ENCODE data around the gene CDKN1C. TPM values are rescaled to one million over a fixed set of nuclear protein-coding genes. Genes with fewer than 3 reads are reported as not detected.

The CDKN1C gene
- total RNA-seq, 2 donors from 2014 or later, result 36.5 to 42.7 TPM

DNA sequence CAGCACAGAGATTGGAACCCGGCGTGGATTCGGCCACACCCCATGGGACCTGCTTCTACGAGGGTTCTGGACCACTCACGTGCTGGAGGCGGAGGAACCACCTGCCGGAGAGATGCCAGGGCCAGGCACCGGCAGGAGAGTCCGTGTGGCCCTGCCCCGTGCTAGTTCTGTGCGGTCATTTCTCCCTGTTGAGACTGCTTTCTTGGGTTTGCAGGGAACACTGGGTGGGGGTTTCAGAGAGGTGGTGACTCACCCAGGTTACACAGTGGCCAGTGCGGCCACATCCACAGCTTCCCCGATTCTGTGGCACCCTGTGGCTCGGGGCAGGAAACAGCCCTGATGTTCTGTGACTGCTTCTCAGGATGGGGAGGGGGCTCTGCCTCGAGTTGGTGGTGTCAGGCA lies 47.3 kb upstream of the CDKN1C start:
- DNase-seq (ENCODE audit: low spot score), result no peak
- Histone ChIP-seq H3K36me3 (no peaks in the 10 kb centered on the region), H3K4me1 (replicated peaks) (no peaks in the 10 kb centered on the region), H3K27ac (no peak overlapping the region), H3K4me3 (no peak overlapping the region), H3K9me3 (no peaks in the 10 kb centered on the region), H3K27me3 (replicated peaks; ENCODE audit: insufficient read depth) (no peaks in the 10 kb centered on the region)
- WGBS, result 55% methylated on average over 15 of the region's 15 CpGs
- intact Hi-C loops (cut with DNase I), result no loop called here
- TF ChIP-seq POLR2A (IDR thresholded peaks at IDR 0.05), result no peak
- no peak for TF ChIP-seq POLR2AphosphoS5 (IDR thresholded peaks at IDR 0.05)
- TF ChIP-seq, protein P1, sequence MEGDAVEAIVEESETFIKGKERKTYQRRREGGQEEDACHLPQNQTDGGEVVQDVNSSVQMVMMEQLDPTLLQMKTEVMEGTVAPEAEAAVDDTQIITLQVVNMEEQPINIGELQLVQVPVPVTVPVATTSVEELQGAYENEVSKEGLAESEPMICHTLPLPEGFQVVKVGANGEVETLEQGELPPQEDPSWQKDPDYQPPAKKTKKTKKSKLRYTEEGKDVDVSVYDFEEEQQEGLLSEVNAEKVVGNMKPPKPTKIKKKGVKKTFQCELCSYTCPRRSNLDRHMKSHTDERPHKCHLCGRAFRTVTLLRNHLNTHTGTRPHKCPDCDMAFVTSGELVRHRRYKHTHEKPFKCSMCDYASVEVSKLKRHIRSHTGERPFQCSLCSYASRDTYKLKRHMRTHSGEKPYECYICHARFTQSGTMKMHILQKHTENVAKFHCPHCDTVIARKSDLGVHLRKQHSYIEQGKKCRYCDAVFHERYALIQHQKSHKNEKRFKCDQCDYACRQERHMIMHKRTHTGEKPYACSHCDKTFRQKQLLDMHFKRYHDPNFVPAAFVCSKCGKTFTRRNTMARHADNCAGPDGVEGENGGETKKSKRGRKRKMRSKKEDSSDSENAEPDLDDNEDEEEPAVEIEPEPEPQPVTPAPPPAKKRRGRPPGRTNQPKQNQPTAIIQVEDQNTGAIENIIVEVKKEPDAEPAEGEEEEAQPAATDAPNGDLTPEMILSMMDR (IDR thresholded peaks at IDR 0.05), result no peak

DNA sequence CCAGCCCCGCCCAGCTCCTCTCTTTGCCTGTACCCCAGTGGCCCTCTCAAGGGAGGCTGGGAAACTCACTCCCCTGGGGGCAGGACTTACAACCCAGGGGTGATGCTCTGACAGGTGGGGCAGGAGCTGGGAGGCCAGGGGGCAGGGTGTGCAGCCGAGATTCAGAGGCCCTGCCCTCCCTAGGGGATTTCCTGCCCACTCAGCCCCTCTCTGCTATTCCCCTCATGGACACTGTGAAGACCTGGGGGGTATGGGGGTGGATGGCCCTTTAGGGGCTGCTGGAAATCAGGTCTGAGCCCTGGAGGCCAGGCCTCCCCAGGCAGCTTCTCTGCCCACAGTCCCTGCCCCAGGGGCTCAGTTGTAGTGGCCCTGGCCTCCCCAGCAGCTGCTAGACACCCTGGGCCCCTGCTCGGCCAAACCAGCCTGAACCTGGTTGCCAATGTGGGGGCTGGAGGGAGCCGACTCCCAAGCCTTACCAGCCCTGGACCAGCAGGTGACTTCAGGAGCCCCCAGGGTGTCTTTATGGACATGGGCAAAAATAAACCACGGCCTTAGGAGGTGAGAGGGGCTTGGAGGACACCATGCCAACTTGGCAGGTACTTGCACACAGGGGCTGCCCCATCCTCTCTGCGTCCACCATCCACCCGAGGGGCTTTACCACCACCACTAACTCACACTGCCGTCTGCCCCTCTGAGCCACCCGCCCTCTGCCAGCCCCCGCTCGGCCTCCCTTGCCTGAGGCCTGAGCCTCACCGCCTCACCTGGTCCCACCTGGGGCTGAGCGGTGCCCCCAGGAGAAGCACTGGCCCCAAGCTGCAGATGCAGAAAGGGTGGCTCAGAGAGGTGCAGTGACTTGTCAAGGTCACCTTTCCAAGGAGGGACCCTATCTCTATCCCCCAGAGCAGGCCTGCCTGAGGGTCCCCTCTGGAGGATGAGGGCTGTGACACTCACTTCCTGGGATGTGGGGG lies 46.5 kb upstream of the CDKN1C start:
- Histone ChIP-seq H3K36me3 (no peaks in the 10 kb centered on the region), H3K27ac (no peak overlapping the region), H3K9me3 (no peaks in the 10 kb centered on the region), H3K4me3 (no peak overlapping the region), H3K4me1 (replicated peaks) (no peaks in the 10 kb centered on the region), H3K27me3 (replicated peaks; ENCODE audit: insufficient read depth) (no peaks in the 10 kb centered on the region)
- WGBS, result 85% methylated on average over 13 of the region's 13 CpGs
- no peak for TF ChIP-seq POLR2AphosphoS5 (IDR thresholded peaks at IDR 0.05)
- no peak for TF ChIP-seq POLR2A (IDR thresholded peaks at IDR 0.05)
- TF ChIP-seq, protein P1 (IDR thresholded peaks at IDR 0.05), result no peak
- intact Hi-C loops (cut with DNase I), result no loop called here
- no peak for DNase-seq (ENCODE audit: low spot score)

DNA sequence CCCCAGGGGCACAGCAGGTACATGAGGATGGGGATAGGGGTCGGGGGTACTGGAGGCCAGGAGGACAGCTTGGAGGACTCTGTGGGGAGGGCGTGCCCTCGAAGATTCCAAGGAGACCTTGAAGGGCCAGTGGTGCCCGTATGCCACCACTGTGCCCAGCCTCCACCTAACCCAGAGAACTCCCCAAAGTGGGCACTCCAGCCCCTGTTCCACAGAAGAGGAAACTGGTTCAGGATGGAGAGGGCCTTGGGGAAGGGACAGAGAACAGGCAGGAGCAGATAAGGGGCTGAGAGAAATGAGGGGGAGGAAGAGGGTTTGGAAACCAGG lies 45.8 kb upstream of the CDKN1C start:
- no peaks in the 10 kb centered on the region for H3K9me3 ChIP-seq
- H3K36me3 ChIP-seq, result no peaks in the 10 kb centered on the region
- H3K4me1 ChIP-seq (replicated peaks), result no peaks in the 10 kb centered on the region
- no peak overlapping the region for H3K4me3 ChIP-seq
- no peaks in the 10 kb centered on the region for H3K27me3 ChIP-seq (replicated peaks; ENCODE audit: insufficient read depth)
- TF ChIP-seq POLR2AphosphoS5 (IDR thresholded peaks at IDR 0.05) (no peak), POLR2A (IDR thresholded peaks at IDR 0.05) (no peak)
- TF ChIP-seq, protein P1 (IDR thresholded peaks at IDR 0.05), result no peak
- no peak overlapping the region for H3K27ac ChIP-seq
- intact Hi-C loops (cut with DNase I), result no loop called here
- 62% methylated on average over 4 of the region's 4 CpGs for WGBS
- DNase-seq (ENCODE audit: low spot score), result no peak

DNA sequence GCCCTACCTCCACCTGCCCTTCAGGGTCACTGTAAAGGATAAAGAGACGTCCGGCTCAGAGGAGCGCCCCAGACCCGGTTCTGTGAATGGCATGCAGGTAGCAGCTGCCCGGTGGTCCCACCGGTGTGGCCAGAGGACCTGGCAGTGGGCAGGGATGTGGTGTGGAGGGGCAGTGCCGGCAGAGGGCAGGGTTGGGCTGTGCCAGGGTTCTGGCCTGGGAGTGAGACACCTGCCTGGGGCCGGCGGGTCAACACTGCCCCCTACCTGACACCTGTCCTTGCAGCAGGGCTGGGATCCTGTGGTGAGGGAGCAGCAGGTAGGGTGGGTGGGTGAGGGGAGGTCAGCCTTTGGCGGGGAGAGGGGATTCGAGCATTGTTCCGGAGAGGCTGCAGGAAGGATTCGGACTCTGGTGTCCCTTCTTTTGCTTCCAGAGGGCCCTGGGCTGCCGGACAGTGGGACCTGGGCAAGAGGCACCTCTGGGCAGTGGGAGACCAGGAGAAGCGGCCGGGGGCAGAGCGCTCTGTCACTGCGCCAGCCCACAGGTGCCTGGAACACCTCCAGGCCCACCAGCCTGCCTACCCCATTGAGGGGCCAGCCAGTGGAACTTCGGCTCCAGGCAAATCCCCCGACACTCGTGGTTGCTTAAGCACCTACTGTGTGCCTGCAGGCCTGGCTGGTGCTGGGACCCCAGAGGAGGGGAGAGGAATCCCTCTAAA lies 45.3 kb upstream of the CDKN1C start:
- 51% methylated on average over 19 of the region's 21 CpGs for WGBS
- no peaks in the 10 kb centered on the region for H3K4me1 ChIP-seq (replicated peaks)
- H3K27ac ChIP-seq, result peak overlapping the region; percentile 84 to 88
- peak; percentile 86 for DNase-seq (ENCODE audit: low spot score)
- no peaks in the 10 kb centered on the region for H3K9me3 ChIP-seq
- peak; percentile 63 for TF ChIP-seq POLR2AphosphoS5 (IDR thresholded peaks at IDR 0.05)
- no peak for TF ChIP-seq POLR2A (IDR thresholded peaks at IDR 0.05)
- TF ChIP-seq, protein P1 (IDR thresholded peaks at IDR 0.05), result peak; percentile 54 to 97 (median 86)
- peak overlapping the region; percentile 52 to 56 for H3K4me3 ChIP-seq
- intact Hi-C loops (cut with DNase I), result no loop called here
- H3K27me3 ChIP-seq (replicated peaks; ENCODE audit: insufficient read depth), result no peaks in the 10 kb centered on the region
- no peaks in the 10 kb centered on the region for H3K36me3 ChIP-seq
